ENCODE measurements around the gene SLITRK4.

Gene SLITRK4

DNA sequence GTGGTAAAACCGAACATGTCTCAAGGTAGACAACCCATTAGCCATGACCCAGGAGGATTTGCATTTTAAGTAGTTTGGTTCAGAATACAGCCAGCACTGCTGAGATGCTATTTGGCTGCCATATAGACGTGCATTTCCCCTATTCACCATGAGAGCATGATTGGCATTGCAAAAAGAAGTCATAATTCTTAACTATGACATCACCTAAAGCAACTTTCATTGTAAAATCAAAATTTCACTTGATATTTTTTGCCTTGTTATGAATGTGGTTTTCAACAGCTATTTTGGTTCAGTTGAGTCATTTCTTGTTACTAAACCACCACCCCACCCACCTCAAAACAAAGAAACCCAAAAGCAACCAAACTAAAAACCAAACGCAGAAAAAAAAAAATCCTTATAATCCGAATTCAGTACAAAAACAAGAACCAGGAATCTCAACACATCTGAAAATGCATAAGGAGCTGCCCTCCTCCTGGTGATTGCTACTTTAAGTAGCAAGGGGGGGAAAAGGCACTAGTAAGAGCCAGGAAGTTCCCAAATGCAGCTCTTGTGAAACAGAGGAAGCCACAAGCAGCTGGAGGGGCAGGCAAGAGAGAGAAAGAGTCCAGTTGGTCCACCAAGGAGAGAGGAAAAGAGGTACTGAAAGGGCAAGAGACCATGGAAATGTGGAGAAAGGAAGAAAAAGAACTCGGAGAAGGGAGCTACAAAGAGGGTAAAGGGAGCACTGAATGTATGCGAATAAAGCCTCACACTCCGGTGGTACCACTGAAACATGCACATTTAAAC is 3.1 kb downstream of the SLITRK4 start:
- Mint-ChIP-seq H3K27me3 (peaks cover 17% of the 10 kb centered on the region), H3K27ac (no peak overlapping the region), H3K9me3 (no peaks in the 10 kb centered on the region), H3K4me1 (peaks cover 2% of the 10 kb centered on the region), H3K4me3 (no peak overlapping the region), H3K36me3 (ENCODE audit: low read depth) (no peaks in the 10 kb centered on the region)
- ATAC-seq (no peak), DNase-seq (no peak)

DNA sequence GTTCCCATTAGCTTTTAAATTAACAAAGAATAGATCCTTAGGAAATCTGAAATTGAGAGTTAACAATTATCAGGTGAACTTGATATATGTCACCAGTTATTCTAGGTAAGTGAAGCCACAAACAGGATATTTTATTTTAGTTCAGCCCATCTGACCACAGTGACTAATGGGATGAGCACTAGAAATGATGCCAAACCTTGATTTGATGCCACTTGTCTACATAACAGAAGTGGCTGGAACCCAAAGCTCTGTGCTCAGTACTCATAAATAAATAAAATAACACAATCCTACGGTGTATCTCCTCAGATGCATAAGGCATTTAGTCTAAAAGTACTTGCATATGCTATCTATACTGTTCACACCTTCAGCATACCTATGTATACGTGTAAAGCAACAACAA is 12.2 kb downstream of the SLITRK4 start:
- Mint-ChIP-seq H3K4me1 (no peaks in the 10 kb centered on the region), H3K4me3 (no peak overlapping the region), H3K27ac (no peak overlapping the region), H3K36me3 (ENCODE audit: low read depth) (no peaks in the 10 kb centered on the region), H3K9me3 (no peaks in the 10 kb centered on the region), H3K27me3 (no peaks in the 10 kb centered on the region)
- ATAC-seq, result no peak
- no peak for DNase-seq

DNA sequence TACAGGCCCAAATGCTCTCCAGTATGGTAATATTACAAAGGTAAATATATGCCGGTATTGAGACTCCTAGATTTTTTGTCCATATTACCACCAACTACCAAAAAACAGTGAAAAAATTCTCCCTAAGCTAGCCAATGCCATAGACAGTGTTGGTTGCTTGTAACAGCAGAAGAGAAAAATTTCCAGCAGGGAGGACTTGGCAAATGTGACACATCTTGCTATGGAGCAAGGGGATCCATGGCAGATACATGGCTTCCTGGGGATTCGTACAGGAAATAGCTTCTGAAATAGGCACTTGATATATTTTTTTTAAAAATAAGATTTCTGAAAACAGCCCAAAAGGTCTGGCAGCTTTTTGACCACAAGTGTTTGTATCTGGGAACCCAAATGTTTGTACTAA is 14.6 kb downstream of the SLITRK4 start:
- H3K27me3 Mint-ChIP-seq, result no peaks in the 10 kb centered on the region
- H3K4me1 Mint-ChIP-seq, result no peaks in the 10 kb centered on the region
- H3K27ac Mint-ChIP-seq, result no peak overlapping the region
- H3K36me3 Mint-ChIP-seq (ENCODE audit: low read depth), result no peaks in the 10 kb centered on the region
- no peak overlapping the region for H3K4me3 Mint-ChIP-seq
- H3K9me3 Mint-ChIP-seq, result no peaks in the 10 kb centered on the region
- ATAC-seq (no peak), DNase-seq (no peak)

GRCh38 chrX:143615851-143616250 is 20.1 kb downstream of the SLITRK4 start:
- Mint-ChIP-seq H3K4me1 (no peaks in the 10 kb centered on the region), H3K9me3 (no peaks in the 10 kb centered on the region), H3K36me3 (ENCODE audit: low read depth) (no peaks in the 10 kb centered on the region), H3K27me3 (no peaks in the 10 kb centered on the region), H3K27ac (no peak overlapping the region), H3K4me3 (no peak overlapping the region)
- ATAC-seq (no peak), DNase-seq (no peak)

DNA sequence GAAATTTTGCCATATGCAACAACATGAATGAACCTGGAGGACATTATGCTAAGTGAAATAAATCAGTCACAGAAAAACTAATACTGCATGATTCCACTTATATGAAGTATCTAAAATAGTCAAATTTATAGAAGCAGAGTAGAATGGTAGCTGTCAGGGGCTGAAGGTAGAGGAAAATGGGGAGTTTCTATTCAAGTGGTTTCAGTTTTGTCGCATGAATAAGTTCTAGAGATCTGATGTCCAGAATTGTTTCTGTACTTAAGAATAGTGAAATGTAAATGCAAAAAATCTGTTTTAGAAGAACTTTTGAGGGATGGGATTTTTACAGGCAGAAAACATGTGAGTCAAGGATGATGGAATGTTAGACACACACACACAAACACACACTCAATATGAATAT is 34.1 kb downstream of the SLITRK4 start:
- no peaks in the 10 kb centered on the region for H3K36me3 Mint-ChIP-seq (ENCODE audit: low read depth)
- H3K27ac Mint-ChIP-seq, result no peak overlapping the region
- ATAC-seq (no peak), DNase-seq (no peak)
- no peak overlapping the region for H3K4me3 Mint-ChIP-seq
- no peaks in the 10 kb centered on the region for H3K9me3 Mint-ChIP-seq
- no peaks in the 10 kb centered on the region for H3K4me1 Mint-ChIP-seq
- H3K27me3 Mint-ChIP-seq, result no peaks in the 10 kb centered on the region

DNA sequence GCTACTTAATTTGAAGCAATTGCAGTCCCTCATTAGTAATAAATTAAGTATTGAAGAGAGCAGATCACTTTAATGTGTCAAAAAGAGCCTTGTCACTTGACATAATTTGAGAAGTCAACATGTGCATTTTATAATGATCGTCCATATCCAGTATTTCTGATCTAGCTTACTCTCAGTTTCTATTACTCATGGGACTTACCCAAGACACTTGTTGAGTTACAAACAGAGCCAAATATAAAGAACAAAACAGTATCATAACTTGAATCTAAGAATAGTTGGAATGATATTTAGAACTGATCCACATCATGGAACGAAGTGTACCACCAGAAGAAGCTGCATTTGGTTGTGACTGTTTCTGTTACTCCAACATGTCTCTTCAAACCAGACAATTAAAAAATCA is 54.7 kb downstream of the SLITRK4 start:
- no peak for ATAC-seq
- Mint-ChIP-seq H3K9me3 (peaks cover under 1% of the 10 kb centered on the region), H3K4me1 (no peaks in the 10 kb centered on the region), H3K4me3 (no peak overlapping the region), H3K27ac (no peak overlapping the region), H3K36me3 (ENCODE audit: low read depth) (no peaks in the 10 kb centered on the region), H3K27me3 (no peaks in the 10 kb centered on the region)
- no peak for DNase-seq

GRCh38 chrX:143580266-143580665 is 55.6 kb downstream of the SLITRK4 start:
- no peaks in the 10 kb centered on the region for H3K9me3 Mint-ChIP-seq
- H3K27ac Mint-ChIP-seq, result no peak overlapping the region
- no peak for ATAC-seq

More at GRCh38 chrX:143580266-143580665, 55.6 kb downstream of the SLITRK4 start:
- no peak overlapping the region for H3K4me3 Mint-ChIP-seq
- no peaks in the 10 kb centered on the region for H3K36me3 Mint-ChIP-seq (ENCODE audit: low read depth)
- no peaks in the 10 kb centered on the region for H3K4me1 Mint-ChIP-seq
- DNase-seq, result no peak
- H3K27me3 Mint-ChIP-seq, result no peaks in the 10 kb centered on the region
